ENCODE data around the gene IRAK4. TPM values are rescaled to one million over a fixed set of nuclear protein-coding genes. Genes with fewer than 3 reads are reported as not detected.

Gene IRAK4
- total RNA-seq, 2 experiments from 2014 or later: 43.4 to 46.0 TPM

GRCh38 chr12:43827093-43827492 is 68.3 kb downstream of the IRAK4 start:
- Mint-ChIP-seq H3K9me3 (no peaks in the 10 kb centered on the region), H3K4me3 (no peak overlapping the region), H3K27me3 (peaks cover 38% of the 10 kb centered on the region), H3K27ac (no peak overlapping the region), H3K36me3 (no peaks in the 10 kb centered on the region), H3K4me1 (peaks cover 5% of the 10 kb centered on the region)
- DNase-seq (no peak), ATAC-seq (ENCODE audit: low read depth) (no peak)
- POLR2A ChIA-PET: no interaction called here

DNA sequence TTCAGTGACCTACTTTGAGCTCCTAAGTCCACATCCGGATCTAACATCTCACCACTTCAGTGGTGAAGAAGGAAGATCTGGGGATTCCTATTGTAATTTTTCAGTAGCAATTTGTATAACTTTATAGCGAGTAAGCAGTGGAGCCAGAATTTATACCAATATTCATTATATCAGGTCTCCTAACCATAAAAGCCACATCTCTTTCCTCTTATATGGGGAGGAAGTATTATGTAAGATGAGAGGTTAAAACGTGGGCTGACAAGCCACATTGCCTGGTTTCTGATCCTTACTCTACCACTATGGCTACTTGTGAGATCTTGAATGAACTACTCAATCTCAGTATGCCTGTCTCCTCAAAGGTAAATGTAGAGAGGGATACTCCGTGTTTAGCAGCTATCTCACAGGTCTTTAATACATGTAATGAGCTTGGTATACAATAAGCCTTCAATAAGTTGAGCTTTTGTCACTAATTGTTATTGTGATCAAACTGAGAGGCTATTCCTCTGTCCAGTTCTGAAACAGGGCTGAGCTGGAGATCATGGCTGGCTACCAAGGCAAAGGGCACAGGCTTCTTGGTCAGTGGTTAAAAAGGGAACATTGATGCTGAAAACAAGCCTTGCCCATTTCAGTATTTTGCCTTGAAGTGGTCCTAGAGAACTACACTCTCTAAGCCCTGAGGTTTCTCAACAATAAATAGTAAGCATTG is 73.9 kb downstream of the IRAK4 start:
- ATAC-seq (ENCODE audit: low read depth) (peak; percentile 47), DNase-seq (no peak)
- peaks cover 55% of the 10 kb centered on the region for H3K27me3 Mint-ChIP-seq
- no peaks in the 10 kb centered on the region for H3K36me3 Mint-ChIP-seq
- peak overlapping the region; percentile 14 for H3K4me3 Mint-ChIP-seq
- H3K4me1 Mint-ChIP-seq: peaks cover 21% of the 10 kb centered on the region
- H3K27ac Mint-ChIP-seq: no peak overlapping the region
- H3K9me3 Mint-ChIP-seq: no peaks in the 10 kb centered on the region
- POLR2A ChIA-PET: interaction anchor here (1.7 kb wide), 1 partner anchor 26 kb away, joined by 4 read pairs; the partner anchor contains the start of gene TWF1

- peaks cover 29% of the 10 kb centered on the region for H3K4me1 Mint-ChIP-seq
These were observed 76.5 kb downstream of the IRAK4 start for GRCh38 chr12:43835264-43835655.

DNA sequence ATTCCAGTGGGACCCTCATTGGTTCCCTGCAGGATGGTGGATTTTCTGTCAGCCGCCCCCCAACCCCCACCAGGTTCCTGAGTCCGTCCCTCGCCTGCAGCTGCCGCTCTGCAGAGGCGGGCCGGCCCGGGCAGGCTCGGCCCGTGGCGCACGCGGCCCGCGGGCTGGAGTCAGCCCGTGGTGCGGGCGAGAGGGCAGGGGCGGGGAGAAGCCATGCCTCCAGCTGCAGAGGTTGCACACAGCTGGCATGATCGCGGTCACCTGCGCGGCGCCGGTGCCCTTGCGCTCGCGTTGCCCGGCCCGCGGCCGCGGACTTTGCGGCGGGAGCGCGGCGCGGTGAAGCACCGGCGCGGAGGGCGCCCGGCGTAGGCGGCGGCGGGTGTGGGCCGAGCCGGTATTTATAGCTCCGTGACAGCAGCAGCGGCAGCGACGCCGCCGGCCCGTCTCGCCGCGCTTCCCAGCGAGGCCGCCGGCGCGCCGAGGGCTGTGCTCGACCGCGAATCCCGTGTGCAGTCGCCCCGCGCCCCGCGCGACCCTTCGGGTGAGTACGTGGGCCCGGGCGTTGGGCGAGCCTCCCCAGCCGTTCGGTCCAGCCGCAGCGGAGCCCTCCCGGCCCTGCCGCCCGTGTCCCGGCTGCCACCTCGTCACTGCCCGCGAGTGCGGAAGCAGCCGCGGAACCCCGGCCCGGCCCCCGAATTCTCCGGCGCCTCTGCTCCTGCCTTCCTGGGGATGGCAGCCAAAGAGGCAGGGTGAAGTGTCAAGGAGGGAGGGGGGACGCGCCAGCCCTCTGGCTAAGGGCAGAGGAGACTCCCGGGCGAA is 77.1 kb downstream of the IRAK4 start, which contains the start of gene TMEM117:
Gene TMEM117 (plus strand): TSS at position 426 of the 819 bp plus-strand sequence.
- no peaks in the 10 kb centered on the region for H3K36me3 Mint-ChIP-seq
- POLR2A ChIA-PET: interaction anchor here (1.0 to 1.9 kb wide), 2 partner anchors 30 to 33 kb away, joined by 3 to 14 read pairs; partner anchors contain the start of gene TWF1

More at GRCh38 chr12:43835264-43835655, 76.5 kb downstream of the IRAK4 start:
- no peaks in the 10 kb centered on the region for H3K36me3 Mint-ChIP-seq
- peak overlapping the region; percentile 79 for H3K4me3 Mint-ChIP-seq
- POLR2A ChIA-PET: interaction anchor here (1.0 to 1.9 kb wide), 2 partner anchors 29 to 32 kb away, joined by 3 to 14 read pairs; partner anchors contain the start of gene TWF1
- H3K9me3 Mint-ChIP-seq: no peaks in the 10 kb centered on the region
- DNase-seq (no peak), ATAC-seq (ENCODE audit: low read depth) (no peak)
- peak overlapping the region; percentile 54 for H3K27ac Mint-ChIP-seq
- H3K27me3 Mint-ChIP-seq: peaks cover 50% of the 10 kb centered on the region

DNA sequence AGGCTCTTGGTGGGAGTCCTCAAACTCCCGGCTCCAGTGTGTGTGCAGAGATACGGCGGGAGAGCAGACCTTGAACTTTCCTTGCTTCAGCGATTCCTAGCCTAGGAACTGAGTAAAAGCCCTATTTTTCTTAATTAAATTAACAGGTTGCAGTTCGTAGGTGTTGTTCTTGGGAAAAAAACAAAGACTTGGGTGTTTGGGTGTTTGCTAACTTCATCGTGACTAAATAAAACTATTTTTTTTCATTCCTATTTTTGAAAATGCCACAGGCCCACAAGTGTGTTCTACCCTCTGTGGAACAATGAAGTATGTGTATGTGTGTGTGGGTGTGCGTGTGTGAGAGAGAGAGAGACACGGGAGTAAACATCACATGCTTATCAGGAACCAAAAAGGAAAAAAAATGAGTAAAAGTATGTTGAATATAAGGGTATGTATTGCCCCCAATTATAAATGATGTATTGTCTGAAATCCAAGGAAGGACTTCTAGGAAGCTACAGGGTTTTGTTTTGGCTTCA is 77.8 kb downstream of the IRAK4 start:
- POLR2A ChIA-PET: interaction anchor here (1.0 to 1.9 kb wide), 2 partner anchors 30 to 33 kb away, joined by 3 to 14 read pairs; partner anchors contain the start of gene TWF1
- Mint-ChIP-seq H3K9me3 (no peaks in the 10 kb centered on the region), H3K27me3 (peaks cover 48% of the 10 kb centered on the region), H3K4me1 (peaks cover 29% of the 10 kb centered on the region), H3K27ac (no peak overlapping the region), H3K36me3 (no peaks in the 10 kb centered on the region), H3K4me3 (peak overlapping the region; percentile 55)
- DNase-seq (no peak), ATAC-seq (ENCODE audit: low read depth) (no peak)

More for the DNA sequence above, 77.1 kb downstream of the IRAK4 start, which contains the start of gene TMEM117:
- Mint-ChIP-seq H3K9me3 (no peaks in the 10 kb centered on the region), H3K27ac (peak within 1 kb of the TSS; percentile 54), H3K27me3 (peaks cover 49% of the 10 kb centered on the region), H3K4me3 (peak within 1 kb of the TSS; percentile 79), H3K4me1 (peaks cover 29% of the 10 kb centered on the region)
- ATAC-seq (ENCODE audit: low read depth) (peak; percentile 71), DNase-seq (peak; percentile 72)

Other genes starting within 250 kb of the IRAK4 start
- gene ADAMTS20, start 206.7 kb upstream of the IRAK4 start, total RNA-seq: not detected
- gene PUS7L, start 161 bp upstream of the IRAK4 start, total RNA-seq: 10 to 100 TPM; 21.7 to 26.3 TPM
- gene TWF1, start 47.4 kb downstream of the IRAK4 start, total RNA-seq: 10 to 100 TPM; 27.2 to 29.0 TPM
- gene TMEM117, start 77.1 kb downstream of the IRAK4 start, total RNA-seq: 1 to 10 TPM in 1 of 2 experiments, under 1 TPM in 1; 0.58 to 1.0 TPM